HG03521 (cell line): ENCODE data around the gene NDC1.
"Not testable (repeated sequence)": the region's sequence is repeated elsewhere in the genome, so short reads cannot be mapped to it uniquely, and the experiment has no call there.

Source experiments
- ATAC-seq: cut with Tn5 transposase; IDR thresholded peaks from one replicate; pipeline ENCODE4 v1.9.1; 2021; ENCODE audit warnings: mild to moderate bottlenecking, moderate library complexity; ENCODE audit not compliant: unreplicated experiment

The NDC1 gene

GRCh38 chr1:53826367-53826766 is 11.7 kb downstream of the NDC1 start:
- no peak for ATAC-seq

GRCh38 chr1:53825306-53825705 is 12.8 kb downstream of the NDC1 start:
- ATAC-seq, result no peak

DNA sequence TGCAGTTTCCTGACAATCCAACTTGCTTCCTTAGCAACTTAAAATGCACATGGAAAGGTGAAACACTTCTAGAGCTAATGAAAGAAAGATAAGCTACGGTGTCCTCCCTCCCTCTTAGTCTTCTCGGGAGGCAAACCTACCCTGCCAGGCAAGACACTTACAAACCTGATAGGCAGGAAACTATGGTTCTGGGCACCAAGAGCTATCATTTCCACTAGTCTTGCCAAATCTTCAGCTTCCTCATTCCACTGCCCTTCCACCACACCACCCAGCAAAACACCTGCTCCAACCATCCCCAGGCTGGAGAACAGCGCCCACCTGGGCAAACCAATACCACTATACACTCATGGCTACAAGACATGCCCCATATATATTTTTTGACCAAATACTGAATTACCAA is 15.2 kb downstream of the NDC1 start:
- no peak for ATAC-seq

GRCh38 chr1:53821380-53821779 is 16.7 kb downstream of the NDC1 start:
- ATAC-seq, result no peak

GRCh38 chr1:53819387-53819786 is 18.7 kb downstream of the NDC1 start:
- no peak for ATAC-seq

- ATAC-seq, result not testable (repeated sequence)
Observed at GRCh38 chr1:53816584-53816983, 21.5 kb downstream of the NDC1 start.

DNA sequence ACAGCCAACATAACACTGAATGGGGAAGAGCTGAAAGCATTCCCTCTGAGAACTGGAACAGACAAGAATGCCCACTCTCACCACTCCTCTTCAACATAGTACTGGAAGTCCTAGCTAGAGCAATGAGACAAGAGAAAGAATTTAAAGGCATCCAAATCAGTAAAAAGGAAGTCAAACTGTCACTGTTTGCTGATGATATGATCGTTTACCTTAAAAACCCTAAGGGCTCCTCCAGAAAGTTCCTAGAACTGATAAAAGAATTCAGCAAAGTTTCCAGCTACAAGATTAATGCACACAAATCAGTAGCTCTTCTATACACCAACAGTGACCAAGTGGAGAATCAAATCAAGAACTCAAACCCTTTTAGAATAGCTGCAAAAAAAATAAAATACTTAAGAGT is 22.6 kb downstream of the NDC1 start:
- not testable (repeated sequence) for ATAC-seq

DNA sequence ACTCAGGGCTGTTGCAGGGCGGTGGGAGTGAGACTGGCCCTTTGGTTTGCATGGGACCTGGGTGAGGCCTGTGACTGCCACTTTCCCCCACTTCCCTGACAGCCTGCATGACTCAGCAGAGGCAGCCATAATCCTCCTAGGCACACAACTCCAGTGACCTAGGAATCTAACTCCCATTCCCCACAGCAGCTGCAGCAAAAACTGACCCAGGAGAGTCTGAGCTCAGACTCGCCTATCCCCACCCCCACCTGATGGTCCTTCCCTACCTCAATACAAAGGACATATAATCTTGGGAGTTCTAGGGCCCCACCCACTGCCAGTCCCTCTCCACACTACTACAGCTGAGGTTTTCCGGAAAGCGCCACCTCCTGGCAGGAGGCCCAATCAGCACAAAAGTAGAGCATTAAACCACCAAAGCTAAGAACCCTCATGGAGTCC is 26.7 kb downstream of the NDC1 start:
- no peak for ATAC-seq

- no peak for ATAC-seq
Observed at GRCh38 chr1:53810497-53810896, 27.6 kb downstream of the NDC1 start.

GRCh38 chr1:53810007-53810406 is 28.1 kb downstream of the NDC1 start:
- ATAC-seq, result no peak

- ATAC-seq, result no peak
Observed at GRCh38 chr1:53807916-53808315, 30.2 kb downstream of the NDC1 start.

- no peak for ATAC-seq
Observed at GRCh38 chr1:53804791-53805505, 33.1 kb downstream of the NDC1 start.

DNA sequence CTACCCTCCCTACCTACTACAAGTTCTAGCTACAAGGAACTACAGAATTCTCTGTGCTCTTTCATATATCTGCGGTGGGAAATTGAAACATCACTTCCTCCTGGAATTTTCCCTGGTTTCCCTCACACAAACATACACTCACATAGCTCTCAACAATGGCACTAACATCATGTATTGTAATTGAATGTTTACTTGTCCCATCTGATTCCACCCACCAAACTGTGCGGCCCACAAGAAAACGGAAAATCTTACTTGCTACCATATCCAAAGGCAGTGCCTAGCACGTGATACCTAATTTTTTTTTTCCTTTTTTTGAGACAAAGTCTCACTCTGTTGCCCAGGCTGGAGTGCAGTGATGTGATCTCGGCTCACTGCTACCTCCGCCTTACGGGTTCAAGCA is 33.9 kb downstream of the NDC1 start:
- ATAC-seq, result no peak

DNA sequence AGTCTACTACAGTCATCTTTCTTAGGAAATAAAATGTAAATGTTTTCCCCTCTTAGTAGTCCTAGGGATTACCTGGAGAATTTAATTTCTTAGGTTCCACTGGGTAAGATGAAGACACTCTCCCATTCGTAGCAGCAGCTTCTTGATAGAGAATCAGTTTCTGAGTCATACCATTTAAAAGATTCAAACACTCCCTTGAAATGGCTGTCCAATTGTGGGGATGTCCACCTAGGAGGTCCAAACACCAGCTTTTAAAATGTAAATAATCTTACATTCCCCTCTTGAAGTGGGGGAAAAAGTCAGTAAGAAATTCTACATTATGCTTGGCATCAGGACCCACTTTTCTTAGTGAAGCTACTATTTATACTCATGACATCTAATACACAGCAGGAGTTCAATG is 37.5 kb downstream of the NDC1 start:
- no peak for ATAC-seq

DNA sequence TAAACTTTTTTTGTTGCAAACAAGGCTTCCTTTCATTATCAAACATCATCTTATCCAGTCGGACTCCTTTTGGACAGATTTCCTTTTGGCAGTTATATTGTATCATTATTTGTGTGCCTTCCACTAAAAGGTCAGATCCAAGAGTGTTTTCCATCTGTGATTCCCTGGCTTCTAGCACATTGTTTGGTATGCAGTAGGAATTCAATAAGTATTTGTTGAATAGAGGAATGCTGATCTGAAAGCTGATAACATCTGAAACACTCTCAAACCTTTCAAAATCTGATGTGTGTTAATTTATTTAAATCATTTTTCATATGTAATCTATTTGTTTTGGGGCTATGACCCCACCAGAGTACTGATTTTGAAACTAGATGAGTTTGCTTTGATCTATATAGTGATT is 39.0 kb downstream of the NDC1 start:
- no peak for ATAC-seq

GRCh38 chr1:53792806-53793205 is 45.3 kb downstream of the NDC1 start:
- ATAC-seq, result no peak

GRCh38 chr1:53787655-53788054 is 50.4 kb downstream of the NDC1 start:
- no peak for ATAC-seq

DNA sequence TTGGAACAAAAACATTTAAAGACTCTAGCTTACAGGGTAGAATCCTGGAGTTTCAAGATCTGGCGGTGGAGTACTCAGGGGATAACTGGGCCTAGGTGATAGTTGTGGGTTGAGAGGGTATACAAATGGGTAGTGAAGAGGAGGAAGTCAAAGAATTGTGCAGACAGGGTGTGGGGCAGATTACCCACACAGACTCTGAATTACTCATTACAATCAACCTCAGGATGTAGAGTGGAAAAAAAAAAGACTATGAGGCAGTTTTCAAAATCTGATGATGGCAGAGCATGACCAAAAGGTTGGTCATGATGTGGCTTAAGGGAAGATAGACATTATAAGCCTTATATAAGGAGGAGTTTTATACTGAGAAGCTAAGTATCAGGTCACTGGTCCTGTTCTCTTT is 55.0 kb downstream of the NDC1 start:
- ATAC-seq, result no peak

- no peak for ATAC-seq
Observed at GRCh38 chr1:53781654-53782053, 56.4 kb downstream of the NDC1 start.

DNA sequence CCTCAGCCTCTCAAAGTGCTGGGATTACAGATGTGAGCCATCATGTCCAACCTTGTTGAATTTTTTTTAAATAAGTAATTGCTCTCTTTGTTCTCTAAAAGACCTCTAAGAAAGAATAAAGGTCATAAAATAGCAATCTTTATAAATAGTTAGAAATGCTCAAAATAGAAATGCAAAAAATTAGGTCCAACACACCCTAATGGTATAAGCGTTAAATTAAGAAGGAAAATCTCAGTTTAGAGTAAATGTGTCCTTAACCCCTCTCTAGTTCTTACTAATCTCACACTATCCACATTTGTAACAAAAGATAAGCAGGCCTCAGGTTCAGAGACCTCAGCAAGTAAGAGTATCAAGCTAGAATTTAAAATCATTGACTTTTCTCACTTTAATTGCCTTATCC is 60.8 kb downstream of the NDC1 start:
- ATAC-seq, result no peak

GRCh38 chr1:53771648-53772047 is 66.4 kb downstream of the NDC1 start:
- no peak for ATAC-seq

- ATAC-seq, result no peak
Observed at GRCh38 chr1:53769780-53770179, 68.3 kb downstream of the NDC1 start.

DNA sequence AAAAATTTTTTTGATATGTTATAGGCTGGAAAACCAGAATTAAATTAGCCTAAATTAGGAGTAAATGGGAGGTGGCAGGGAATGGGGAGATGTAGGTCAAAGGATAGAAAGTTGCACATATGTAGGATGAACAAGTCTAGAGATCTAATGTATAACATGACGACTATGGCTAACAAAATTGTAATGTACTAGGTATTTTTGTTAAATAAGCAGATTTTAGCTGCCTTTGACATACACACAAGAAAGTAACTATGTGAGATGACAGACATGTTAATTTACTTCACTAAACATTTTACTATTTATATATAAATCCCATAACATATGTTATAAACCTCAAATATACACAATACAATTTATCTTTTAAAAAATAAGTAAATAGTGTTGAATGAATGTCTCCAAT is 68.9 kb downstream of the NDC1 start:
- ATAC-seq, result no peak
